Measurements from ENCODE around the gene PEPD. TPM values are rescaled to one million over a fixed set of nuclear protein-coding genes. Genes with fewer than 3 reads are reported as not detected.

The PEPD gene
- total RNA-seq, 3 donors from 2014 or later: 42.1 to 127 (median 82.3) TPM

DNA sequence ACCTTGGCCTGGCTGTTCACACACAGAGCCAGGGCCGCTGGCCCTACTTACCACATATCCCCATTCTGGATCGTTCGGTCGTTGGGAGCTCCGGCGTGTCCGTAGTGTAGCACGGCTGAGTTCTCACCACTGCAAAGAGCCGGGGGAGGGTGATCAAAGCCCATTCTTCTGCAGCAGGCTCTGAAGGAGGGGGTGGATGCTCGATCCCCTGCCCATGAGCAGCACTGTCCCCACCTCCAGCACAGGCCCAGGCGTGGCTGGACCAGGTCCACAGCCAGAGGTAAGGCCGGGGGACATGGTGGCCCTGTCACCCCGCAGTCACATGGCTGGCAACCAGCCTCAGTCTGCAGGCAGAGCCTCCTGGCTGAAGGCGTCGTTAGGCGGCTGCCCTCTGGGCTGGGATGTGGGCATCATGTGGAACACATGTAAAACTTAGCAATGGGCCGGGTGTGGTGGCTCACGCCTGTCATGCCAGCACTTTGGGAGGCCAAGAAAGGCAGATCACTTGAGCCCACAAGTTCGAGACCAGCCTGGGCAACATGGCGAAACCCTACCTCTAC is 109.9 kb downstream of the PEPD start:
- intact Hi-C loops (cut with DNase I; ENCODE audit: low total_unique reads): loop anchor here (2.0 kb wide), 1 partner anchor 179 kb away; no protein-coding TSS in a partner anchor
- no peak overlapping the region for H3K27ac ChIP-seq
- TF ChIP-seq POLR2AphosphoS5 (IDR thresholded peaks at IDR 0.05): no peak
- no peak for TF ChIP-seq POLR2A (IDR thresholded peaks at IDR 0.05)
- TF ChIP-seq, protein P1, sequence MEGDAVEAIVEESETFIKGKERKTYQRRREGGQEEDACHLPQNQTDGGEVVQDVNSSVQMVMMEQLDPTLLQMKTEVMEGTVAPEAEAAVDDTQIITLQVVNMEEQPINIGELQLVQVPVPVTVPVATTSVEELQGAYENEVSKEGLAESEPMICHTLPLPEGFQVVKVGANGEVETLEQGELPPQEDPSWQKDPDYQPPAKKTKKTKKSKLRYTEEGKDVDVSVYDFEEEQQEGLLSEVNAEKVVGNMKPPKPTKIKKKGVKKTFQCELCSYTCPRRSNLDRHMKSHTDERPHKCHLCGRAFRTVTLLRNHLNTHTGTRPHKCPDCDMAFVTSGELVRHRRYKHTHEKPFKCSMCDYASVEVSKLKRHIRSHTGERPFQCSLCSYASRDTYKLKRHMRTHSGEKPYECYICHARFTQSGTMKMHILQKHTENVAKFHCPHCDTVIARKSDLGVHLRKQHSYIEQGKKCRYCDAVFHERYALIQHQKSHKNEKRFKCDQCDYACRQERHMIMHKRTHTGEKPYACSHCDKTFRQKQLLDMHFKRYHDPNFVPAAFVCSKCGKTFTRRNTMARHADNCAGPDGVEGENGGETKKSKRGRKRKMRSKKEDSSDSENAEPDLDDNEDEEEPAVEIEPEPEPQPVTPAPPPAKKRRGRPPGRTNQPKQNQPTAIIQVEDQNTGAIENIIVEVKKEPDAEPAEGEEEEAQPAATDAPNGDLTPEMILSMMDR (IDR thresholded peaks at IDR 0.05): no peak

DNA sequence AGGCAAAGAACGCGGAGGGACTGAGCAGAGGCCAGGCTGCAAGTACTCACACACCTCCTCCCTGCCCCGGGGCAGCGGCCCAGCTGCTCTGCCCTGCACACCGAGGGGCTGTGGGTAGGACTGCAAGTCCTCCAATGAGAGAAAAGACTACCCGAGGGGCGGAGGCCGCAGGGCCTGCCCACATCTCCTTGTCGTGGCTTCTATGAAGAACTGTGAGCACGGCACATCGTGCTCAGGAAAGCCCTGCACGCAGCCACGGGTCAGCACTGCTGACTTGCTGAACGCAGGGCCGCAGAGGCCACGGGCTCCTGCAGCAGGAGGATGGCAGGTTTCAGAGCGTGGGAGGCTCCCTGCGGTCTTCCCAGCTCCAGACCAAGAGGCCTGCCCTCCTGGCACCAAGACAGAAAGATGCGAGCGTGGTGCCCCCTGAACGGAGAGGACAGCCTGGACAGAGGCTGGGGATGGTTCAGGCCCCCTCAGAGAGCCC is 110.6 kb downstream of the PEPD start:
- DNase-seq (ENCODE audit: low spot score in 2 of 2): no peak
- H3K27me3 ChIP-seq: no peaks in the 10 kb centered on the region
- no peak overlapping the region for H3K27ac ChIP-seq
- intact Hi-C loops (cut with DNase I; ENCODE audit: low total_unique reads): loop anchor here (2.0 kb wide), 1 partner anchor 178 kb away; no protein-coding TSS in a partner anchor
- no peaks in the 10 kb centered on the region for H3K9me3 ChIP-seq
- H3K36me3 ChIP-seq: no peaks in the 10 kb centered on the region
- no peak for TF ChIP-seq POLR2AphosphoS5 (IDR thresholded peaks at IDR 0.05)
- TF ChIP-seq POLR2A (IDR thresholded peaks at IDR 0.05): no peak
- TF ChIP-seq, protein P1 (IDR thresholded peaks at IDR 0.05): no peak
- H3K4me3 ChIP-seq: no peak overlapping the region
- no peaks in the 10 kb centered on the region for H3K4me1 ChIP-seq

More for the DNA sequence above, 109.9 kb downstream of the PEPD start:
- no peak for DNase-seq (ENCODE audit: low spot score in 2 of 2)
- Histone ChIP-seq H3K9me3 (no peaks in the 10 kb centered on the region), H3K4me3 (no peak overlapping the region), H3K27me3 (no peaks in the 10 kb centered on the region), H3K4me1 (no peaks in the 10 kb centered on the region), H3K36me3 (no peaks in the 10 kb centered on the region)

DNA sequence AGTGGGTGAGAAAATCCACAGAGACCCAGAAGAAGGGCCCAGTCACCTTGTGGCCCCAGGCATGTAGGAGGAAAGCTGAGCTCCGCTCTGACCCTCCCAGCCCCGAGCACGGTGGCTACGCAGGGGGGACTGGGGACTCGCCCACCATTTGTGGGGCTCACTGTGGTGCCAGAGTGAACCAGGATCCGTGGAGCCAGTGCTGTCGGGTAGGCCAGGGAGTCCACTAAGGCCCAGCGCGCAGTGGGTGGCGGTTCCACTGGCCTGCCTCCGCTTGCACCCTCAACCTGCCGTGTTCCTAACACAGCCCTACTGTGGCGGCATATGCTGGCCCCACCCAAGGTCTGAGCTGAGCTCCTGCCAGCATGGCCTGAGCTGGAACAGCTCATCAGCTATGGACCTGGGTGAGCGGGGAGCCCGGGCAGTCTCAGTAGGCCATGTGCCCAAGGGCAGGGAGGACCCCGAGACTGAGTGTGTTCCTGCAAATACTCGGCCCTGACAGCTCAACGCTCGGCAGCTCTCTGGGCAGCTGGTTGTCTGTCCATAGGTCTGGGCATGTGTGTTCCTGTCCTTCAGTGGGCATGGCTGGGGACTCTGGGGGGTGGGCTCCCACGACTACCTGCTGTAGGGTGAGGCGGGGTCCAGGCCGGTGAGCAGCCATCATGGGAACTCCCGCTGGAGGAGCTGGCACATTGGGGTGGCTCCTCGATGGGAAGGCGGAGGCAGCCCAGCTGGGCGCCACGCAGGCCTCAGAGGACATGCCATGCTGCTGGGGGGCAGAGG is 111.5 kb downstream of the PEPD start:
- Histone ChIP-seq H3K4me1 (no peaks in the 10 kb centered on the region), H3K27ac (no peak overlapping the region), H3K27me3 (no peaks in the 10 kb centered on the region), H3K4me3 (no peak overlapping the region), H3K9me3 (no peaks in the 10 kb centered on the region), H3K36me3 (no peaks in the 10 kb centered on the region)
- TF ChIP-seq POLR2AphosphoS5 (IDR thresholded peaks at IDR 0.05) (no peak), POLR2A (IDR thresholded peaks at IDR 0.05) (no peak)
- TF ChIP-seq, protein P1 (IDR thresholded peaks at IDR 0.05): no peak
- intact Hi-C loops (cut with DNase I; ENCODE audit: low total_unique reads): loop anchor here (2.0 kb wide), 1 partner anchor 177 kb away; no protein-coding TSS in a partner anchor
- DNase-seq (ENCODE audit: low spot score in 2 of 2): no peak

DNA sequence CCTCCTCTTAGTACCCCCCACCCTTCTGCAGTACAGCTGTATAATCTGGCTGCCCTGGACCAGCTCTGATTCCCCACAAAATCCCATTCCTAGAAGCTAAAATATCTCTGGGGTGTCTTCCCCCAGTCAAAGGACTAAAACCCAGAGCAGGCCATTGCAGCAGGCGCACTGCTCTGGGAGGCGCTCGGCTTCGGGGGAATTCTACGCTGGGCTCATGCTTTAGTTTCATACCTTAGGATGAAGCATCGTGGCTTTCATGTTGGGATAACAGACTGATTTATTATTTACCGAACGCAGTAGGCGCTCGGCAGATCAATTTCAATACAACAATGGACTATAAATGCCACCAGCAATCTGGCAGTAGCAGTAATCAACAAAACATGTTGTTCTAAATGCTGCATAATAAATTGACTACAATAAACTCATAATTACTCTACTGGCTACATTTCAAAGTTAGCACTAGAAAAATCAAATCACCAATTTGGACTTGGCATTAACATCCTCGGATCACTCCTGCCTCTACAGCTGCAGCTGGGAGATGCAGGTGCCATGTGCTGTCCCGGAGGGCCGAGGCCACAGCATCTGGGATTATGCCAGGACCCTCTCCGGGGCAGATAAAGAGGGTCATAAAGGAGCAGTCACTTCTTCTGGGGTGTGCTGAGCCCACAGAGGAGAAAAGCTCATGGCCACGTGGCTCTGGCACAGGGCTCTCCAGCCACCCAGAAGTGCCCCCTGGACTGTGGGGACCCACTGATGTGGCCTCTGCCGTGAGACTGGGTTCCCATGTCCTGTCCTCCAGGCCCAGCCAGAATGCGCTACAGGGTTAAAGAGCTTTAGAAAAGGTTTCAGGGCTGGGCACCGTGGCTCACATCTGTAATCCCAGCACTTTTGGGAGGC is 112.8 kb downstream of the PEPD start:
- Histone ChIP-seq H3K27me3 (no peaks in the 10 kb centered on the region), H3K4me1 (no peaks in the 10 kb centered on the region), H3K4me3 (no peak overlapping the region), H3K9me3 (no peaks in the 10 kb centered on the region), H3K27ac (no peak overlapping the region), H3K36me3 (no peaks in the 10 kb centered on the region)
- intact Hi-C loops (cut with DNase I; ENCODE audit: low total_unique reads): no loop called here
- DNase-seq (ENCODE audit: low spot score in 2 of 2): no peak
- TF ChIP-seq, protein P1 (IDR thresholded peaks at IDR 0.05): no peak
- TF ChIP-seq POLR2AphosphoS5 (IDR thresholded peaks at IDR 0.05) (no peak), POLR2A (IDR thresholded peaks at IDR 0.05) (no peak)
